KBM-7 (cell line): ENCODE measurements around the gene LVRN.

Experiments
- DNase-seq: peaks from one replicate; pipeline ENCODE4 v3.0.0-alpha.2; 2015
- in situ Hi-C: fragments of 300-500 bp; cut with MboI; formaldehyde crosslinking; loops from 2 replicates; pipeline ENCODE4 v1.14.3; 2020; ENCODE audit warnings: low sequenced_read_pairs, low pct_unique_long_range_greater_than_20kb, mixed read lengths

The LVRN gene

GRCh38 chr5:115954144-115954543, 8.1 kb upstream of the LVRN start:
- DNase-seq = no peak
- in situ Hi-C loops = no loop called here

GRCh38 chr5:115956957-115957356, 5.3 kb upstream of the LVRN start:
- DNase-seq = no peak
- in situ Hi-C loops = no loop called here

- DNase-seq = no peak
- in situ Hi-C loops = no loop called here
These were observed 665 bp upstream of the LVRN start for GRCh38 chr5:115961381-115962238.

GRCh38 chr5:115962565-115963402, 509 bp downstream of the LVRN start:
- DNase-seq = no peak
- in situ Hi-C loops = no loop called here

GRCh38 chr5:115963566-115963965, 1.3 kb downstream of the LVRN start:
- DNase-seq = no peak
- in situ Hi-C loops = no loop called here

GRCh38 chr5:115968770-115969169, 6.5 kb downstream of the LVRN start:
- no peak for DNase-seq
- in situ Hi-C loops = no loop called here

- in situ Hi-C loops = no loop called here
- no peak for DNase-seq
These were observed 14.8 kb downstream of the LVRN start for GRCh38 chr5:115977096-115977495.

GRCh38 chr5:115977988-115978387, 15.7 kb downstream of the LVRN start:
- in situ Hi-C loops = no loop called here
- DNase-seq = no peak

GRCh38 chr5:115978779-115979178, 16.5 kb downstream of the LVRN start:
- in situ Hi-C loops = no loop called here
- no peak for DNase-seq

GRCh38 chr5:115979201-115980041, 17.1 kb downstream of the LVRN start:
- in situ Hi-C loops = no loop called here
- no peak for DNase-seq

- in situ Hi-C loops = no loop called here
These were observed 21.2 kb downstream of the LVRN start for GRCh38 chr5:115983519-115983918.

GRCh38 chr5:115985802-115986757, 23.8 kb downstream of the LVRN start:
- in situ Hi-C loops = no loop called here
- no peak for DNase-seq

More at GRCh38 chr5:115983519-115983918, 21.2 kb downstream of the LVRN start:
- DNase-seq = no peak

- in situ Hi-C loops = no loop called here
- no peak for DNase-seq
These were observed 25.7 kb downstream of the LVRN start for GRCh38 chr5:115988002-115988401.

GRCh38 chr5:115992848-115993350, 30.6 kb downstream of the LVRN start:
- in situ Hi-C loops = no loop called here
- DNase-seq = no peak

- DNase-seq = no peak
- in situ Hi-C loops = no loop called here
These were observed 33.1 kb downstream of the LVRN start for GRCh38 chr5:115995351-115995750.

GRCh38 chr5:116002116-116002906, 40.0 kb downstream of the LVRN start:
- in situ Hi-C loops = no loop called here
- DNase-seq = no peak

- in situ Hi-C loops = no loop called here
- DNase-seq = no peak
These were observed 42.0 kb downstream of the LVRN start for GRCh38 chr5:116004248-116004647.
